ENCODE results near the gene CTNNBIP1. TPM values are rescaled to one million over a fixed set of nuclear protein-coding genes. Genes with fewer than 3 reads are reported as not detected.
A peak's percentile ranks its signal among the peaks of the same experiment; 100 is the strongest.

The CTNNBIP1 gene
- total RNA-seq, 1 experiment from 2014 or later: 31.4 TPM

DNA sequence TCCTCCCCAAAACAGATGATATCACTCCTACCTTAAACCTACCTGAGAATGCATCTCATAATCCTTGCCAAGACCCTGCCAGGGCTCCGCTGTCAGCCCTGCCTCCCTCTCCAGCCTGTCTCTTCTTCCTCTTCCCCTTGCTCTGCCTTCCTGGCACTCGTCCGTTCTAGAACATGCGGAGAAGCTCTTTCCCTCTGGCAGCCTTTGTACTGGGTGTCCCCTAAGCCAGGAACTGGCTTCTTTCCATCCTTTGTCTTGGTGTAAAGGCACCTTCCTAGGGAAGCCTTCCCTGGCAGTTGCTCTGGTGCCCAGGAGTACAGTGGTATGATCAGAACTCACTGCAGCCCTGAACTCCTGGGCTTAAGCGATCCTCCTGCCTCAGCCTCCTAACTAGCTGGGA lies 36.1 kb downstream of the CTNNBIP1 start:
- H3K4me3 Mint-ChIP-seq (ENCODE audit: unreplicated experiment): no peak overlapping the region
- intact Hi-C loops (cut with micrococcal nuclease): no loop called here
- H3K27ac Mint-ChIP-seq (ENCODE audit: low read depth, unreplicated experiment): no peak overlapping the region
- peaks cover 24% of the 10 kb centered on the region for H3K36me3 Mint-ChIP-seq (ENCODE audit: insufficient read depth, unreplicated experiment)
- ChIA-PET CTCF (interaction anchor here (0.6 to 12.6 kb wide), 20 partner anchors 8 to 368 kb away, joined by 3 to 190 read pairs (median 4); partner anchors contain the start of genes LZIC and NMNAT1), POLR2A (interaction anchor here (1.0 to 3.5 kb wide), 5 partner anchors 16 to 160 kb away, joined by 3 to 19 read pairs (median 9); partner anchors contain the start of genes CTNNBIP1, LZIC and NMNAT1)
- H3K9me3 Mint-ChIP-seq (ENCODE audit: unreplicated experiment): no peaks in the 10 kb centered on the region
- TF ChIP-seq CTCF (IDR thresholded peaks at IDR 0.05; ENCODE audit: unreplicated experiment): no peak
- no peaks in the 10 kb centered on the region for H3K27me3 Mint-ChIP-seq (ENCODE audit: insufficient read depth, unreplicated experiment)
- H3K4me1 Mint-ChIP-seq (ENCODE audit: insufficient read depth, unreplicated experiment): peaks cover 11% of the 10 kb centered on the region
- DNase-seq (ENCODE audit: unreplicated experiment): no peak
- no TSS peak for BruUV-seq (replicated peaks)

GRCh38 chr1:9873385-9873784 lies 36.7 kb downstream of the CTNNBIP1 start:
- Mint-ChIP-seq H3K36me3 (ENCODE audit: insufficient read depth, unreplicated experiment) (peaks cover 24% of the 10 kb centered on the region), H3K4me3 (ENCODE audit: unreplicated experiment) (no peak overlapping the region), H3K4me1 (ENCODE audit: insufficient read depth, unreplicated experiment) (peaks cover 7% of the 10 kb centered on the region), H3K9me3 (ENCODE audit: unreplicated experiment) (no peaks in the 10 kb centered on the region), H3K27me3 (ENCODE audit: insufficient read depth, unreplicated experiment) (no peaks in the 10 kb centered on the region), H3K27ac (ENCODE audit: low read depth, unreplicated experiment) (no peak overlapping the region)
- no peak for DNase-seq (ENCODE audit: unreplicated experiment)
- no TSS peak for BruUV-seq (replicated peaks)
- TF ChIP-seq CTCF (IDR thresholded peaks at IDR 0.05; ENCODE audit: unreplicated experiment): no peak
- CTCF ChIA-PET: interaction anchor here (0.5 to 12.6 kb wide), 11 partner anchors 9 to 236 kb away, joined by 3 to 190 read pairs (median 5); partner anchors contain the start of genes LZIC and NMNAT1
- POLR2A ChIA-PET: interaction anchor here (0.8 to 3.5 kb wide), 5 partner anchors 17 to 107 kb away, joined by 3 to 19 read pairs (median 9); partner anchors contain the start of genes CTNNBIP1, LZIC and NMNAT1
- intact Hi-C loops (cut with micrococcal nuclease): no loop called here

DNA sequence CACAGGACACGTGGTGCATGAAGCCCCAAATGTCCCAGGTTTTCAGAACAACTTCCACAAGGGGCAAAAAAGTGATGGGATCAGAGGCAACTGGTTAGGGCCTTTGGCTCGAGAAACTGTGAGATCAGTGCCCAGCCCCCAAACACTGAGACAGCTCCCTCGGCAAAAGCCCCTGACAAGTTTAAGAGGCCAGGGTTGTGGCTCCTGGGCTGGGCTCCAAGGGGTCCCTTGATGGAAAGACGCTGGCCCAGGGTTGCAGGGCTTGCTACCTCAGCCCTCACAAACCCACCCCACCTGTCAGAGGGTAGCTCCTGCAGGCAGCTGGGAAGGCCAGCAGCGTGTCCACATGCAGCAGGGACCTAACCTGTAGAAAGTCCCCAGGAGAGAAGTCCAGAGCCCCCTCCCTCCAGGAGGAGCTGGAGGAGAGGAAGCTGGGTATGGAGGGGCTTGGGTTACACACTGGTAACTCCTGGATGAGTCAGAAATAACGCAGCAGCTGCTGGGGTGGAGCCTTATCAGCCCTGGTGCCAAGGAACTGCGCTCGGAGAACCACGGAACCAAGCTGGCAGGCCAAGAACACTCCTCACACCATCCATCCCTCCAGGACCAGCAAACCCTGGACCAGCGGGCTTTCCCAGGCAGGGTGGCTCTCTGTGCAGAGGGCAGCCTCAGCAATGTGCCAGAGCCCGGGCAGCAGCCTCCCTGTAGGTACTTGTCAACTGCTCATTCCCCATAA lies 37.5 kb downstream of the CTNNBIP1 start:
- Mint-ChIP-seq H3K27ac (ENCODE audit: low read depth, unreplicated experiment) (no peak overlapping the region), H3K9me3 (ENCODE audit: unreplicated experiment) (no peaks in the 10 kb centered on the region), H3K27me3 (ENCODE audit: insufficient read depth, unreplicated experiment) (no peaks in the 10 kb centered on the region), H3K4me1 (ENCODE audit: insufficient read depth, unreplicated experiment) (no peaks in the 10 kb centered on the region), H3K4me3 (ENCODE audit: unreplicated experiment) (no peak overlapping the region), H3K36me3 (ENCODE audit: insufficient read depth, unreplicated experiment) (peaks cover 24% of the 10 kb centered on the region)
- peak; percentile 34 for DNase-seq (ENCODE audit: unreplicated experiment)
- TF ChIP-seq CTCF (IDR thresholded peaks at IDR 0.05; ENCODE audit: unreplicated experiment): no peak
- ChIA-PET POLR2A (interaction anchor here (0.7 to 3.5 kb wide), 6 partner anchors 18 to 107 kb away, joined by 3 to 19 read pairs (median 6); partner anchors contain the start of genes CTNNBIP1, LZIC and NMNAT1), CTCF (interaction anchor here (0.6 to 12.6 kb wide), 11 partner anchors 8 to 463 kb away, joined by 3 to 190 read pairs (median 5); partner anchors contain the start of genes LZIC and NMNAT1)
- BruUV-seq (replicated peaks): no TSS peak
- intact Hi-C loops (cut with micrococcal nuclease): no loop called here

DNA sequence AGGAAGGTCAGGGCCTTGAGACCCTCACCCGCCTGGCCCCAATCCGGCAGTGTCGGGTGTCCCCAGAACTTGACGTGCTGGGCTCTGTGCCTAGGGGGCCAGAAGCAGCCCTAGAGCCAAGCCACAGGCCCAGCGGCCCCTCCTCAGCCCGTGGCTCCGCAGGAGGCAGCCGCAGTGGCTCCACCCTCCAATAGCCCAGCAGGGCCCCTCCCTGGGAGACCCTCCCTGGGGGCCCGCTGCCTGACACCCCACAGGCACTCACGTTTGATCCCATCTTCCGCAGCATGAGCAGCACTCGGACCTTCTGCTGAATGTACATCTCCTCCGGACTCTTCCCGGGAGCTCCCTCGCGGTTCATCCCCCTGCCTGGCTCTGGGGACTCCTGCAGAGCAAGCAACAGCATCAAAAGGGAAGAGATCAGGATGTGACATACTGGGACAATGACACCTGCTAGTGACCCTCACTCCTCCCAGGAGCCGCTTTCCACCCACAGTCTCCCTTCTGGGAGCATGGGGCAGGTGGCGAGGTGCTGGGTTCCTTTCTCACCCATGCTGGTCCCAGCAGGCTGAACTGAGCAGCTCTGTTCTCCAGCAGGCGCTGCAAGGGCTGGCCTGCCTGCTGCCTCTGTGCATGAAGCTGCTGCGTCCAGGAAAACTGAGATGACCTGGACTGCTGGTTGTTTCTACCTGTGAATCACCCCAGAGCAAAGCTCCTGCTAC lies 38.2 kb downstream of the CTNNBIP1 start:
- H3K27ac Mint-ChIP-seq (ENCODE audit: low read depth, unreplicated experiment): no peak overlapping the region
- POLR2A ChIA-PET: interaction anchor here (0.7 to 3.5 kb wide), 2 partner anchors 42 to 71 kb away, joined by 3 to 19 read pairs; partner anchors contain the start of genes LZIC and NMNAT1
- no peak overlapping the region for H3K4me3 Mint-ChIP-seq (ENCODE audit: unreplicated experiment)
- intact Hi-C loops (cut with micrococcal nuclease): no loop called here
- TF ChIP-seq CTCF (IDR thresholded peaks at IDR 0.05; ENCODE audit: unreplicated experiment): no peak
- peaks cover 24% of the 10 kb centered on the region for H3K36me3 Mint-ChIP-seq (ENCODE audit: insufficient read depth, unreplicated experiment)
- DNase-seq (ENCODE audit: unreplicated experiment): no peak
- no peaks in the 10 kb centered on the region for H3K9me3 Mint-ChIP-seq (ENCODE audit: unreplicated experiment)
- BruUV-seq (replicated peaks): no TSS peak
- H3K27me3 Mint-ChIP-seq (ENCODE audit: insufficient read depth, unreplicated experiment): no peaks in the 10 kb centered on the region
- CTCF ChIA-PET: interaction anchor here (0.6 to 12.6 kb wide), 6 partner anchors 43 to 1340 kb away, joined by 3 to 190 read pairs (median 26); partner anchors contain the start of genes LZIC and NMNAT1
- peaks cover 2% of the 10 kb centered on the region for H3K4me1 Mint-ChIP-seq (ENCODE audit: insufficient read depth, unreplicated experiment)

Measured in MCF 10A (cell line).